Cardiac septum (tissue), 1 donor: Measurements from ENCODE around the gene ENTPD6. TPM values are rescaled to one million over a fixed set of nuclear protein-coding genes. Genes with fewer than 3 reads are reported as not detected.

Experiments used
- DNase-seq: peaks from one replicate; pipeline ENCODE4 v3.0.0-alpha.2; 2020; ENCODE audit warnings: low spot score
- intact Hi-C: fragments of 100-400 bp; cut with DNase I; formaldehyde crosslinking; loops from one replicate; pipeline ENCODE4 v1.14.0; 2022
- total RNA-seq: library from RNA; stranded (reverse); fragmentation: NEBNext Ultra II Directional; extraction: Animal tissue kit (Norgen Biotek cat#: 25700); gene quantifications from one replicate; pipeline ENCODE4 v1.2.1, GENCODE V29; 2021
- donor health status: DM: no; HTN: no; CAD: no.

The ENTPD6 gene
- total RNA-seq, 1 donor from 2014 or later: 102 TPM

- intact Hi-C loops: no loop called here
- no peak for DNase-seq
Observed at GRCh38 chr20:25204550-25205276, 9.2 kb downstream of the ENTPD6 start.

GRCh38 chr20:25205277-25206062, 10.0 kb downstream of the ENTPD6 start:
- no peak for DNase-seq
- intact Hi-C loops: no loop called here

DNA sequence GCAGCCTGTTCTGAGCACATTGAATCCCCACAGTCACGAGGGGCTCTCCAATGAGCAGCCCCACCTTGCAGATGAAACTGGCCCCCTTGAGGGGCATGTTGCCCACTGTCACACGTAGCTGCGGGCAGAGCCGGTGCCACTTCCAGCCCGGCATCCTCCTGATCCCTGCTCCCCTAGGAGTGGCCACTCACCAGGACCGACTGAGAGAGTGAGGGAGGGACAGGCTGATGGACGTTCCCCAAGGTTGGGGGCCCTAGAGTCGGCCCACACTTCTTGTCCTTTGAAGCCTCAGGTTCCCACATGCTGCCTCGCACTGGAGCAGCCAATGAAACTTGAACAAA, 10.5 kb downstream of the ENTPD6 start:
- intact Hi-C loops: no loop called here
- DNase-seq: no peak

DNA sequence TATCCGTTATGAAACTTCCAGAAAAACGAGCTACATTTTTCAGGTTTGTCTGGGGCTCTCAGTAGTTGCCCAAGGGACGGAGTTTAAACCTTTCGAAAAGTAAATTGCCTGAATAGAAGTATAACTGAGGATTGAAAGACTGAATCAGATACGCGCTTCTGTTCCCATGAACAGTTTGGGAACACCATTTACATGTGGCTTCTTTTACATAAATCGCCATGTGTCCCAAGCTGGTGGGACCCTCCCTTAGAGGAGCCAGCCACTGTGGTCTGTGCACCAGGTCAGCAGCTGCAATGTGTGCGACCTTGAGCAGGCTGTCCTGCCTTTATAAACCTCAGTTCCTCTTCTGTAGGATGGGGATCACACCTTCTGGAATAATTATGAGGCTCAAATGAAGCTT, 11.0 kb downstream of the ENTPD6 start:
- intact Hi-C loops: no loop called here
- DNase-seq: no peak

- no peak for DNase-seq
- intact Hi-C loops: no loop called here
Observed at GRCh38 chr20:25207149-25207959, 11.8 kb downstream of the ENTPD6 start.

- intact Hi-C loops: no loop called here
- DNase-seq: no peak
Observed at GRCh38 chr20:25207960-25208534, 12.5 kb downstream of the ENTPD6 start.

- intact Hi-C loops: no loop called here
- no peak for DNase-seq
Observed at GRCh38 chr20:25209400-25209799, 13.9 kb downstream of the ENTPD6 start.

DNA sequence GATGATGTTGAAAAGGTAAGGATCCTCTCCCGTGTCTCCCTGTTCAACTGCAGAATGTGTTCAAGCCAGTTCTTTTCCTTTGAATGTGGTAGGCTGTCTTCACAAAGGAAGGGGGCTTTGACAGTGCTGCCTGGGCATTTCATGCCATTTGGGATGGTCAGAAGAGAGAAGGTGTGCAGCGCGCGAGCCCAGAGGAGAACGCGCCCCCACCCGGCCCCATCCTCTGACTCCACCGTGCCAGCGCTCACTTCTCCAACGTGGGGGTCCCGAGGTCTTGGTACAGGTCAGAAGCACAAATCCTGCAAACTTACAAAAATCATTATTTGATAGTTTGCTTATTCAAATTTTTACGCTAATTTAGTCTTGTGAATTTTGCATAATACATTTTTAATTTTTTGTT, 14.4 kb downstream of the ENTPD6 start:
- intact Hi-C loops: no loop called here

DNA sequence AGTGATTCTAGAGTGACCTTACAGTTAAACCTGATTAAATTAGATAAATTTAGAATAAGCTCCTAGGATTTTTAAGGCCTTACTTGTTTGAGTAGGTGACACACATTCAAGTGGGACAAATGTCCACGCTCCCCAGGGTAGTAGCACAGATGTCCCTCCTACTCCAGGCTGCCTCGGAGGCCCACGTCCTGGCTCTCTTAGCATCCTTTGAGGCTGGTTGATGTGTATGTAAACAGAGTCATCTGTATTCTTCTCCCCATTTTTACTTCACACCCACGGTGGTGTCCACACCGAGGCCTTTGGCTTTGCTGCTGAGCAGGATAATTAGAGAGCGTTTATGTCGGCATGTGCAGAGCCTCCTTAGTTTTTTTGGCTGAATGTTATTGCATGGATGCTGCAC, 15.8 kb downstream of the ENTPD6 start:
- peak; percentile 24 for DNase-seq
- intact Hi-C loops: no loop called here

More for the DNA sequence above, 14.4 kb downstream of the ENTPD6 start:
- no peak for DNase-seq

DNA sequence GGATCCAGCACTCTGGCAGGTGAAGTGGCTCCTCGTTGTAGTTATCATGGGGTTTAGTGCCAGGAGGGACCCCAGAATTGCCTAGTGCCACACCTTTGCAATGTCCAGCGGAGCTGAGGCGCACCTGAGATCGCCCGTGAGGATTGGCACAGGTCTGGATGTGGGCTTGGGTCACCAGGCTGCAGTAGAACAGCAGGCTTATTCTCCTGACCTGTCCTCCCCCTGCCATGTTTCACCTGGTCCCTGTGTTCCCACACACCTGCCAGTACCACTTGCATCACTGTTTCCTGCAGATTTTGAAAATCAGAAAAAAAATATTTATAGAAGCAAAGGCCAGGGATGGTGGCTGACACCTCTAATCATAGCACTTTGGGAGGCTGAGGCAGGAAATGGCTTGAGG, 16.7 kb downstream of the ENTPD6 start:
- intact Hi-C loops: no loop called here
- no peak for DNase-seq

- no peak for DNase-seq
- intact Hi-C loops: no loop called here
Observed at GRCh38 chr20:25213566-25214425, 18.3 kb downstream of the ENTPD6 start.

GRCh38 chr20:25214426-25214790, 18.9 kb downstream of the ENTPD6 start:
- no peak for DNase-seq

DNA sequence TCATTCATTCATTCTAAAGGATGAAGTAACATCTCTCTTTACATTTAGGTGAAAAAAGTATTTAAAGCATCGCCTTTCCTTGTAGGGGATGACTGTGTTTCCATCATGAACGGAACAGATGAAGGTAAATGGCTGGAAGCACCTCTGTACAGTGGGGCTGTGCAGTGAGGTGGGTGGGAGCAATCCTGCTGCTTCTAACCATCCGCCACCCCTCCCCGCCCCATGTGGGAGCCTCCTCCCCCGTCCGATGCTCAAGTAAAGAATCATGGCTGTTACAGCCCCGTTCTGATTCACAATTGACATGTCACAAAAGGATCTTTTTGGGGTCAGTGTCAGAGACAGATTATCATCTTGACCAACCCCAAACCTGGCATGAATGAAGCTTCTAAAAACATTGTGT, 19.3 kb downstream of the ENTPD6 start:
- DNase-seq: no peak
- intact Hi-C loops: no loop called here

More at GRCh38 chr20:25214426-25214790, 18.9 kb downstream of the ENTPD6 start:
- intact Hi-C loops: no loop called here

GRCh38 chr20:25215521-25215920, 20.0 kb downstream of the ENTPD6 start:
- intact Hi-C loops: no loop called here
- no peak for DNase-seq

DNA sequence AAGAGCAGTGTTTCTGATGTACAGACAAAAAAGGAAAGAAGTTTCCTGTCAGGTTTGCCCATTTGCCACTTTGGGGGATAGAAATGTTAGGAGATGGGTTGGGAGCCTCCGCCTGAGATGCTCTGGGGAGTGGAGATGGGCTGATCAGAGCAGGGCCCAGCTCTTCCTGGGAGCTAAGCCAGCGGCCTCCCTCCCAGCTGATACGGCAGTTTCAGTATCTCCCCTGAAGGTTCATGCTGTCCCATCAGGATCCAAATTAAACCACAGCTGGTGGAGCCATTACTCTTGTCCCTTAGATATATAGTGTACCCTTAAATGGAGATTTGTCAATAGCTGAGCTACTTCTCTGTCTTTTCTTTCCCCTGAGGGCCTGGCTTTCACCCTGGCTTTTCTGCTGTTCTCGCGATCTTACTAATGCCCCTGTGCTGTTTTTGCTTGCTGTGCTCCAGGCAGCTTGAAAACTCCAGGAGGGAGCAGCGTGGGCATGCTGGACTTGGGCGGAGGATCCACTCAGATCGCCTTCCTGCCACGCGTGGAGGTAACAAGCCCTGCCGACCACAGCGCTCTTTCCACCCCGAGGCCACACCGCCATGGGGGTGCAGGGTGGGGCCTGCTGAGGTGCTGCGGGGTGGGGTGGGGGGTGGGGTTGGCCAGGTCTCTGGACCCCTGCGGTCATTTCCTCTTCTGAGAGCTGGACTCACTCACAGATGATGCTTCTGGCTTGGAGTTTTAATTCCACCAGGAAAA, 20.9 kb downstream of the ENTPD6 start:
- no peak for DNase-seq
- intact Hi-C loops: no loop called here

GRCh38 chr20:25217161-25218108, 21.9 kb downstream of the ENTPD6 start:
- no peak for DNase-seq
- intact Hi-C loops: no loop called here

- DNase-seq: no peak
- intact Hi-C loops: no loop called here
Observed at GRCh38 chr20:25218109-25218486, 22.6 kb downstream of the ENTPD6 start.
